Stimulated activated CD4-positive, alpha-beta T cell treated with anti-CD3 and anti-CD28 coated beads, Interleukin-2, amount 100 ng/mL, for 48 hours (primary cell): ENCODE measurements around the gene CRAMP1.
"Not testable (repeated sequence)": the region's sequence is repeated elsewhere in the genome, so short reads cannot be mapped to it uniquely, and the experiment has no call there.

Experiments
- DNase-seq, 2 donors: peaks; one replicate each; pipeline ENCODE4 v3.0.0-alpha.2; 2020

Gene CRAMP1

GRCh38 chr16:1718236-1718635 is 106.1 kb downstream of the CRAMP1 start:
- not testable (repeated sequence) for DNase-seq

GRCh38 chr16:1719559-1720229 is 107.5 kb downstream of the CRAMP1 start:
- DNase-seq, result not testable (repeated sequence)

GRCh38 chr16:1721372-1721771 is 109.2 kb downstream of the CRAMP1 start:
- DNase-seq, result no peak

- DNase-seq, result peak; percentile 38 to 43
Observed at GRCh38 chr16:1723450-1724147, 111.4 kb downstream of the CRAMP1 start.

GRCh38 chr16:1724491-1724890 is 112.3 kb downstream of the CRAMP1 start:
- no peak for DNase-seq

GRCh38 chr16:1726661-1727502 is 114.7 kb downstream of the CRAMP1 start:
- DNase-seq, result no peak
